Breast epithelium (tissue), 4 donors: Measurements from ENCODE around the gene SRC. TPM values are rescaled to one million over a fixed set of nuclear protein-coding genes. Genes with fewer than 3 reads are reported as not detected.

Experiments
- DNase-seq, 2 donors: peaks; one replicate each; pipeline ENCODE4 v3.0.0-alpha.2; 2019; ENCODE audit warnings: low spot score in 2 of 2
- H3K27ac ChIP-seq, 2 donors: fragments of 200-600 bp; sonication (generic) in 1 of 2; one replicate each; pipeline ENCODE4 v1.5.1; 2016 to 2019; ENCODE audit warnings: mild to moderate bottlenecking in 1 of 2
- H3K27me3 ChIP-seq, 2 donors: fragments of 200-600 bp; sonication (generic) in 1 of 2; one replicate each; pipeline versions ENCODE4 v1.5.1 to v1.6.0; 2017 to 2019; ENCODE audit warnings: control low read depth in 1 of 2, mild to moderate bottlenecking in 1 of 2
- H3K36me3 ChIP-seq: fragments of 200-600 bp; one replicate; pipeline ENCODE4 v1.5.1; 2019
- H3K4me1 ChIP-seq, 2 donors: fragments of 200-600 bp; sonication (generic); one replicate each; pipeline ENCODE4 v1.5.1; 2016 to 2019; ENCODE audit warnings: control low read depth in 1 of 2
- H3K4me3 ChIP-seq, 3 donors: fragments of 200-600 bp; sonication (generic); 1 replicate in 2 of 3; 2 replicates in 1 of 3; pipeline ENCODE4 v1.5.1; 2016 to 2019; ENCODE audit warnings: mild to moderate bottlenecking in 3 of 3, moderate library complexity in 2 of 3
- H3K9me3 ChIP-seq, 2 donors: fragments of 200-600 bp; sonication (generic) in 1 of 2; one replicate each; pipeline ENCODE4 v1.5.1; 2016 to 2019; ENCODE audit warnings: control low read depth in 1 of 2
- POLR2A ChIP-seq: fragments of 450-650 bp; IDR thresholded peaks from one replicate; pipeline ENCODE4 v1.6.1; 2016; ENCODE audit warnings: antibody characterized with exemption, mild to moderate bottlenecking, moderate library complexity
- POLR2AphosphoS5 ChIP-seq, 3 donors: sonication (generic); formaldehyde crosslinking; IDR thresholded peaks; one replicate each; pipeline ENCODE4 v1.6.1; 2017; ENCODE audit warnings: antibody characterized with exemption in 3 of 3
- intact Hi-C: fragments of 100-400 bp; cut with DNase I; formaldehyde crosslinking; loops from one replicate; pipeline ENCODE4 v1.15.1; 2023; ENCODE audit warnings: low total_unique reads
- total RNA-seq, 3 donors: library from RNA; depleted of rRNA; stranded (reverse); fragments of >200 nt; gene quantifications; one replicate each; pipeline ENCODE4 v1.1.0, GENCODE V29; 2016
- TF ChIP-seq, protein P1 (sequence below), 3 donors: fragments of 450-650 bp; IDR thresholded peaks; one replicate each; pipeline ENCODE4 v1.5.1; 2016 to 2017; ENCODE audit warnings: antibody characterized with exemption in 3 of 3, mild to moderate bottlenecking in 3 of 3, moderate library complexity in 3 of 3

SRC gene
- total RNA-seq, 3 donors from 2014 or later: 12.8 to 25.6 (median 20.6) TPM

DNA sequence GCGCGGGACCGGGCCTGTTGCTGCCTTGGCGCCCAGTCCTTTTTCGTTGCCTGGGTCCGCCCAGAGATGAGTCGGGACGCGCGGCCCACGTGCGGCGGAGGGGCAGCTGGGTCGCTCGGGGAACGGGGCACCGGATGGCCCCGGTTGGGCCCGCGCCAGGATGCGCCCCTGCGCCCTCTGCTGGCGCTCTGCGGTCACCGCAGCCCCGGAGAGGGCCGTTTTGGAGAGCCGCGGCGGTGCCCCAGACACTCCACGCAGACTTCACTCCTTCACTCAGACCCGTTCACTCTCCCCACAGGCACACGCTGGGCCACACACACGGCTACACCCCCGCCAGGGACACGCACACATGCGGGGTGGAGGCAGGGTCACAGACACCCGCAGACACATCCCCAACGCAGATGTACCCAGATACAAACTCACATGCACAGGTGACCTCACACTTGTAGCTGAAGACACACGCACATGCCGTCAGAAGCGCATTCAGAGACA is 38.8 kb downstream of the SRC start:
- H3K27me3 ChIP-seq: no peaks in the 10 kb centered on the region
- TF ChIP-seq POLR2AphosphoS5 (IDR thresholded peaks at IDR 0.05): peak; percentile 18 to 66 (median 46)
- TF ChIP-seq POLR2A: no peak
- TF ChIP-seq, protein P1, sequence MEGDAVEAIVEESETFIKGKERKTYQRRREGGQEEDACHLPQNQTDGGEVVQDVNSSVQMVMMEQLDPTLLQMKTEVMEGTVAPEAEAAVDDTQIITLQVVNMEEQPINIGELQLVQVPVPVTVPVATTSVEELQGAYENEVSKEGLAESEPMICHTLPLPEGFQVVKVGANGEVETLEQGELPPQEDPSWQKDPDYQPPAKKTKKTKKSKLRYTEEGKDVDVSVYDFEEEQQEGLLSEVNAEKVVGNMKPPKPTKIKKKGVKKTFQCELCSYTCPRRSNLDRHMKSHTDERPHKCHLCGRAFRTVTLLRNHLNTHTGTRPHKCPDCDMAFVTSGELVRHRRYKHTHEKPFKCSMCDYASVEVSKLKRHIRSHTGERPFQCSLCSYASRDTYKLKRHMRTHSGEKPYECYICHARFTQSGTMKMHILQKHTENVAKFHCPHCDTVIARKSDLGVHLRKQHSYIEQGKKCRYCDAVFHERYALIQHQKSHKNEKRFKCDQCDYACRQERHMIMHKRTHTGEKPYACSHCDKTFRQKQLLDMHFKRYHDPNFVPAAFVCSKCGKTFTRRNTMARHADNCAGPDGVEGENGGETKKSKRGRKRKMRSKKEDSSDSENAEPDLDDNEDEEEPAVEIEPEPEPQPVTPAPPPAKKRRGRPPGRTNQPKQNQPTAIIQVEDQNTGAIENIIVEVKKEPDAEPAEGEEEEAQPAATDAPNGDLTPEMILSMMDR (IDR thresholded peaks at IDR 0.05): peak; percentile 64 to 90 (median 89)
- H3K4me1 ChIP-seq: no peaks in the 10 kb centered on the region
- DNase-seq: peak; percentile 45 to 61
- no peaks in the 10 kb centered on the region for H3K36me3 ChIP-seq
- H3K4me3 ChIP-seq: peak overlapping the region; percentile 43 to 66 (median 48)
- H3K27ac ChIP-seq: no peak overlapping the region
- no peaks in the 10 kb centered on the region for H3K9me3 ChIP-seq
- intact Hi-C loops: loop anchor here (10.0 kb wide), 1 partner anchor 110 kb away; no protein-coding TSS in a partner anchor

DNA sequence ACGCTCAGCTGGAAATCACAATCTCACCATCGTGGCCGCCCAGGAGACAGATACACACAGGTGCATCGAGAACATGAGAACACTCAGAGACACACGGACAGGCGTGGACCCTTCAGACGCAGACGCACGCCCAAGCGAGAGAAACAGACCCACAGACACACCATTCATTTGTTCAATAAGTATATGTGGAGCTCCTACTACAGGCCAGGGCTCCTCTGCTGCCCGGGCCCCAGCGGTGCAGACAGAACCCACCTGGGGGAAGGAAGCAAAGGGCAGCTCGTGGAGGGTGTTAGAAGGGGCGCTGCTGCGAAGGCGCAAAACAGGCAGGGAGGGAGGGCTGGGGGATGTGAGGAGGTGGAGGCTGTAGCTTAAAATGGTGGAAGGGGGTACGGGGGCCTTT is 39.2 kb downstream of the SRC start:
- no peak for DNase-seq
- TF ChIP-seq, protein P1 (IDR thresholded peaks at IDR 0.05): no peak
- TF ChIP-seq POLR2AphosphoS5 (IDR thresholded peaks at IDR 0.05): no peak
- TF ChIP-seq POLR2A: no peak
- H3K9me3 ChIP-seq: no peaks in the 10 kb centered on the region
- no peak overlapping the region for H3K4me3 ChIP-seq
- intact Hi-C loops: loop anchor here (10.0 kb wide), 1 partner anchor 110 kb away; no protein-coding TSS in a partner anchor
- no peaks in the 10 kb centered on the region for H3K36me3 ChIP-seq
- H3K4me1 ChIP-seq: no peaks in the 10 kb centered on the region
- no peaks in the 10 kb centered on the region for H3K27me3 ChIP-seq
- H3K27ac ChIP-seq: no peak overlapping the region

DNA sequence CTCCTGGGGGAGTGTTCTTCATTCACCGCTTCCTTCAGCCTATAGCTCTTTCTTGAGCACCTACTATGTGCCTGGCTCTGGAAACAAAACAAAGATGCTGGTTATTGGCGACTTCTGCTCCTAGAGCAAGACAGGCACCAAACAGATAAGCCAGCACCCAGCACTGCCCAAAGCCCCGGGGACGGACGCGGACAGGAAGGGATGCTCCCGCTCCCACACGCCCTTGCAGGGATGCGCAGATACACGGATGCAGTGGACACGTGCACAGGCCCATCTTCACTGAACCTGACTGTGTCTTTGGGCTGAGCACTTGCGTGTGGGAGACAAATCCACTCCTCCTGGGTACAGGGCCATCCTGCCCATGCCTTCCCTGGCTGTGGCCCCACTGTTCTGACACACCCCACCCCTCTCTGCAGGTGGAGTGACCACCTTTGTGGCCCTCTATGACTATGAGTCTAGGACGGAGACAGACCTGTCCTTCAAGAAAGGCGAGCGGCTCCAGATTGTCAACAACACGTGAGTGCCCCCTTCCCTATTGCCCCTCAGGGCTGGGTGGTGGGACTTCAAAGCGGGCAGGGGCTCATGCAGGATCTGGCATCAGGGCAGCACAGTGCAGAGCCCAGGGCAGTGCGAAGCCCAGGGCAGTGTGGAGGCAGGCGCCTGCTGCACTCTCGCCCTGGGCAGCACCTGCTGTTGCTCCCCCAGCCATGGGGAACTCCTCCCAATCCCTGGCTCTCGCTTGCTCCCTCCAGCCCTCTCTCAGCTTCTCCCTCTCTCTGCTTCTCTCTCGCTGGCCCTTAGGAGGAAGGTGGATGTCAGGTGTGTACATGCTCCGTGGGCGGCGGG is 39.9 kb downstream of the SRC start:
- TF ChIP-seq, protein P1 (IDR thresholded peaks at IDR 0.05): no peak
- no peak for TF ChIP-seq POLR2A
- no peak for TF ChIP-seq POLR2AphosphoS5 (IDR thresholded peaks at IDR 0.05)
- H3K36me3 ChIP-seq: no peaks in the 10 kb centered on the region
- no peak overlapping the region for H3K27ac ChIP-seq
- intact Hi-C loops: loop anchor here (10.0 kb wide), 1 partner anchor 111 kb away; no protein-coding TSS in a partner anchor
- no peaks in the 10 kb centered on the region for H3K4me1 ChIP-seq
- no peaks in the 10 kb centered on the region for H3K27me3 ChIP-seq
- H3K9me3 ChIP-seq: no peaks in the 10 kb centered on the region
- DNase-seq: no peak
- no peak overlapping the region for H3K4me3 ChIP-seq

DNA sequence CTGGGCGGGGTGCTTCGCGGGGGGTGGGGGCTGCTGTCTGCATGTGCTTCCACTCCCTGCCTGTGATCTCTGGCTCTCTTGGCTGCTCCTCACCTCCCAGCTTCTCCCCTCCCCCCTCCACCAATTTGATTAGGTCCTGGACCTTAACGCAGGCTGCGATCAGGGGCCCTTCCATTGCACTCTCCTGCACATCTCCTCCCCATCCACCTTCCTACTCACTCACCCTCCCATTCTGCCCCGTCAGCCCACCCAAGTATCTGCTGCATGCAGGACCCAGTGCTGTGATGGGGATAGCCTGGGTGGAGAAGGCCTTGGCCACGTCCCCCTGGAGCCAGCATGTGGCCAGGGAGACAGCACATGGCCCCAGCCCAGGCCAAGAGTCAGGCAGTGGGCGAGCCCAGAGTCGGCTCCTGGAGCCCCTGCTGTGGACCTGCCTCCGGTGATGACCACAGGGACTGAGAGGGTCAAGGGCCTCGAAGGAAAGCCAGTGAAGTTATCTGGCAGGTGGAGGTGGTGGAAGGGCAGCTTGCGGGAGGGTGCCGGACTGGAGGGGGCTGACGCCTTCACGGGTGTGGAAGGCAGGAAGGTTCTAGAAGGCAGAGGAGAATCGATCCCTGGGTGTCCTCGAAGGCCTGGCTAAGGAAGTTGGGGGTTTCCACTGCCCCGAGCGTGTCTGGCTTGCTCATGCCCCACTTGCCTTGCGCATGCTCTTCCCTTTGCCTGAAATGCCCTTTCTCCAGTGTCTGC is 40.7 kb downstream of the SRC start:
- TF ChIP-seq, protein P1 (IDR thresholded peaks at IDR 0.05): no peak
- no peak for DNase-seq
- Histone ChIP-seq H3K4me3 (no peak overlapping the region), H3K4me1 (no peaks in the 10 kb centered on the region), H3K27ac (no peak overlapping the region), H3K27me3 (no peaks in the 10 kb centered on the region), H3K36me3 (no peaks in the 10 kb centered on the region), H3K9me3 (no peaks in the 10 kb centered on the region)
- intact Hi-C loops: loop anchor here (10.0 kb wide), 1 partner anchor 112 kb away; no protein-coding TSS in a partner anchor
